ENCODE data around the gene CLCN2.
A peak's percentile ranks its signal among the peaks of the same experiment; 100 is the strongest.

CLCN2 gene

GRCh38 chr3:184361532-184361931 is at the start of gene CLCN2, which contains the start of gene POLR2H:
CLCN2 (minus strand) TSS chr3:184361605; CDS start chr3:184361479, 126 bp downstream.
POLR2H (plus strand) TSS chr3:184361710; CDS start chr3:184363493, 1,783 bp downstream.
- DNase-seq (ENCODE audit: low spot score), result peak; percentile 42

- DNase-seq (ENCODE audit: low spot score), result no peak
Observed at GRCh38 chr3:184409946-184410500, 48.6 kb upstream of the CLCN2 start.

- DNase-seq (ENCODE audit: low spot score), result no peak
Observed at GRCh38 chr3:184409331-184409926, 48.0 kb upstream of the CLCN2 start.

- DNase-seq (ENCODE audit: low spot score), result no peak
Observed at GRCh38 chr3:184405075-184406030, 43.9 kb upstream of the CLCN2 start.

- DNase-seq (ENCODE audit: low spot score), result no peak
Observed at GRCh38 chr3:184399410-184399809, 38.0 kb upstream of the CLCN2 start.

GRCh38 chr3:184395320-184395660 is 33.9 kb upstream of the CLCN2 start:
- DNase-seq (ENCODE audit: low spot score), result no peak

- DNase-seq (ENCODE audit: low spot score), result no peak
Observed at GRCh38 chr3:184391266-184391665, 29.9 kb upstream of the CLCN2 start.

- DNase-seq (ENCODE audit: low spot score), result no peak
Observed at GRCh38 chr3:184389935-184390528, 28.6 kb upstream of the CLCN2 start.

GRCh38 chr3:184389384-184389783 is 28.0 kb upstream of the CLCN2 start:
- DNase-seq (ENCODE audit: low spot score), result no peak

GRCh38 chr3:184388936-184389230 is 27.5 kb upstream of the CLCN2 start:
- no peak for DNase-seq (ENCODE audit: low spot score)

- DNase-seq (ENCODE audit: low spot score), result no peak
Observed at GRCh38 chr3:184388164-184388935, 26.9 kb upstream of the CLCN2 start.

- DNase-seq (ENCODE audit: low spot score), result no peak
Observed at GRCh38 chr3:184387174-184387714, 25.8 kb upstream of the CLCN2 start.

- DNase-seq (ENCODE audit: low spot score), result no peak
Observed at GRCh38 chr3:184386047-184386806, 24.8 kb upstream of the CLCN2 start.

- no peak for DNase-seq (ENCODE audit: low spot score)
Observed at GRCh38 chr3:184384856-184385422, 23.5 kb upstream of the CLCN2 start.

GRCh38 chr3:184384342-184384741 is 22.9 kb upstream of the CLCN2 start:
- DNase-seq (ENCODE audit: low spot score), result no peak

- DNase-seq (ENCODE audit: low spot score), result no peak
Observed at GRCh38 chr3:184383033-184383740, 21.8 kb upstream of the CLCN2 start.

GRCh38 chr3:184382326-184383032 is 21.1 kb upstream of the CLCN2 start:
- no peak for DNase-seq (ENCODE audit: low spot score)

GRCh38 chr3:184381261-184382224 is 20.1 kb upstream of the CLCN2 start:
- no peak for DNase-seq (ENCODE audit: low spot score)
